H9 (cell line): ENCODE results near the gene R3HDM2. TPM values are rescaled to one million over a fixed set of nuclear protein-coding genes. Genes with fewer than 3 reads are reported as not detected.
"Not testable (repeated sequence)": the region's sequence is repeated elsewhere in the genome, so short reads cannot be mapped to it uniquely, and the experiment has no call there.

Experiments
- DNase-seq: peaks from one replicate; pipeline ENCODE4 v3.0.0-alpha.2; 2017
- H2AFZ ChIP-seq: one replicate; pipeline ENCODE4 v1.6.1; 2013; ENCODE audit warnings: mild to moderate bottlenecking, low read length, control low read depth, moderate library complexity
- H2AK5ac ChIP-seq: 2 replicates; pipeline ENCODE4 v1.6.1; 2013; ENCODE audit warnings: low read length, control low read depth, mixed read lengths; ENCODE audit not compliant: insufficient read length
- H2BK120ac ChIP-seq: one replicate; pipeline ENCODE4 v1.6.1; 2013; ENCODE audit warnings: low read depth, mild to moderate bottlenecking, low read length, control low read depth, inconsistent platforms; ENCODE audit not compliant: poor library complexity, severe bottlenecking
- H2BK12ac ChIP-seq: 2 replicates; pipeline ENCODE4 v1.6.1; 2013; ENCODE audit warnings: low read length, control low read depth, mixed read lengths, low read depth; ENCODE audit not compliant: insufficient read length
- H2BK15ac ChIP-seq: 2 replicates; pipeline ENCODE4 v1.6.1; 2013; ENCODE audit warnings: low read depth, low read length, control low read depth
- H2BK20ac ChIP-seq: one replicate; pipeline ENCODE4 v1.6.1; 2013; ENCODE audit warnings: low read depth, mild to moderate bottlenecking, low read length, control low read depth, inconsistent platforms; ENCODE audit not compliant: poor library complexity, severe bottlenecking
- H2BK5ac ChIP-seq: 2 replicates; pipeline ENCODE4 v1.6.1; 2013; ENCODE audit warnings: low read length, control low read depth, mixed read lengths; ENCODE audit not compliant: insufficient read length
- H3K14ac ChIP-seq: 2 replicates; pipeline ENCODE4 v1.6.1; 2013; ENCODE audit warnings: low read length, control low read depth; ENCODE audit not compliant: insufficient read depth
- H3K18ac ChIP-seq: 2 replicates; pipeline ENCODE4 v1.6.1; 2013; ENCODE audit warnings: low read depth, mild to moderate bottlenecking, mixed read lengths, low read length, control low read depth; ENCODE audit not compliant: insufficient read length
- H3K23ac ChIP-seq: 2 replicates; pipeline ENCODE4 v1.6.1; 2013; ENCODE audit warnings: low read length, control low read depth, mixed read lengths, low read depth; ENCODE audit not compliant: insufficient read length
- H3K23me2 ChIP-seq: 2 replicates; pipeline ENCODE4 v1.6.1; 2013; ENCODE audit warnings: low read depth, mild to moderate bottlenecking, mixed read lengths, low read length, control low read depth; ENCODE audit not compliant: insufficient read length, poor library complexity, severe bottlenecking
- H3K27ac ChIP-seq: 2 replicates; pipeline ENCODE4 v1.5.1; 2013; ENCODE audit warnings: low read length, control low read depth, mixed read lengths, low read depth; ENCODE audit not compliant: insufficient read length
- H3K27me3 ChIP-seq: 2 replicates; pipeline ENCODE4 v1.6.1; 2013; ENCODE audit warnings: low read length, control low read depth, inconsistent platforms; ENCODE audit not compliant: insufficient read depth
- H3K4ac ChIP-seq: 2 replicates; pipeline ENCODE4 v1.6.1; 2013; ENCODE audit warnings: low read depth, mild to moderate bottlenecking, control low read depth, inconsistent platforms, low read length, moderate library complexity
- H3K4me1 ChIP-seq: 2 replicates; pipeline ENCODE4 v1.6.1; 2013; ENCODE audit warnings: low read length, control low read depth, inconsistent platforms; ENCODE audit not compliant: insufficient read depth
- H3K4me2 ChIP-seq: 2 replicates; pipeline ENCODE4 v1.6.1; 2013; ENCODE audit warnings: low read length, control low read depth, mixed read lengths; ENCODE audit not compliant: insufficient read length, insufficient read depth
- H3K56ac ChIP-seq: 2 replicates; pipeline ENCODE4 v1.6.1; 2013; ENCODE audit warnings: low read depth, mild to moderate bottlenecking, mixed read lengths, low read length, control low read depth; ENCODE audit not compliant: insufficient read length
- H3K79me1 ChIP-seq: 2 replicates; pipeline ENCODE4 v1.6.1; 2013; ENCODE audit warnings: low read depth, mild to moderate bottlenecking, moderate library complexity, low read length, control low read depth, inconsistent platforms; ENCODE audit not compliant: insufficient read depth, poor library complexity, severe bottlenecking
- H3K79me2 ChIP-seq: 2 replicates; pipeline ENCODE4 v1.6.1; 2013; ENCODE audit warnings: low read length, control low read depth, inconsistent platforms; ENCODE audit not compliant: insufficient read depth
- H3K9ac ChIP-seq: 2 replicates; pipeline ENCODE4 v1.6.1; 2013; ENCODE audit warnings: low read length, control low read depth, mixed read lengths; ENCODE audit not compliant: insufficient read length; ENCODE audit errors: extremely low read depth
- H3K9me3 ChIP-seq: one replicate; pipeline ENCODE4 v1.6.1; 2013; ENCODE audit warnings: low read depth, low read length, inconsistent platforms; ENCODE audit not compliant: control insufficient read depth
- H3T11ph ChIP-seq: one replicate; pipeline ENCODE4 v1.6.1; 2013; ENCODE audit warnings: mild to moderate bottlenecking, low read length, control low read depth, inconsistent platforms
- H4K20me1 ChIP-seq: one replicate; pipeline ENCODE4 v1.6.1; 2013; ENCODE audit not compliant: control insufficient read depth, insufficient read length, insufficient read depth
- H4K5ac ChIP-seq: 2 replicates; pipeline ENCODE4 v1.6.1; 2013; ENCODE audit warnings: low read depth, mild to moderate bottlenecking, mixed read lengths, low read length, control low read depth; ENCODE audit not compliant: insufficient read length
- H4K8ac ChIP-seq: replicated peaks from 2 replicates; pipeline ENCODE4 v1.6.1; 2013; ENCODE audit warnings: low read length, control low read depth, mixed read lengths, low read depth; ENCODE audit not compliant: insufficient read length
- H4K91ac ChIP-seq: 2 replicates; pipeline ENCODE4 v1.6.1; 2013; ENCODE audit warnings: low read depth, mild to moderate bottlenecking, moderate library complexity, mixed read lengths, low read length, control low read depth; ENCODE audit not compliant: insufficient read length
- H3K27ac Mint-ChIP-seq, 3 experiments: 2 replicates in 2 of 3; 3 replicates in 1 of 3; pipeline ENCODE4 v1.8.0; 2020 to 2021; ENCODE audit warnings: mixed read lengths in 3 of 3, mild to moderate bottlenecking in 1 of 3, moderate library complexity in 1 of 3
- H3K27me3 Mint-ChIP-seq: 2 replicates; pipeline ENCODE4 v1.8.0; 2021; ENCODE audit warnings: low read depth, mild to moderate bottlenecking, moderate library complexity, mixed read lengths
- H3K36me3 Mint-ChIP-seq, 3 experiments: 2 replicates in 2 of 3; 3 replicates in 1 of 3; pipeline ENCODE4 v1.8.0; 2020 to 2021; ENCODE audit warnings: low read depth in 3 of 3, mixed read lengths in 3 of 3; ENCODE audit not compliant: insufficient read depth in 1 of 3
- H3K4me1 Mint-ChIP-seq, 2 experiments: 2 replicates each; pipeline ENCODE4 v1.8.0; 2020; ENCODE audit warnings: mixed read lengths in 2 of 2
- H3K4me3 Mint-ChIP-seq, 2 experiments: 2 replicates in 1 of 2; 3 replicates in 1 of 2; pipeline ENCODE4 v1.8.0; 2020 to 2021; ENCODE audit warnings: mild to moderate bottlenecking in 2 of 2, mixed read lengths in 2 of 2, moderate library complexity in 1 of 2
- H3K9me3 Mint-ChIP-seq, 2 experiments: 2 replicates in 1 of 2; 3 replicates in 1 of 2; pipeline ENCODE4 v1.8.0; 2020; ENCODE audit warnings: mild to moderate bottlenecking in 2 of 2, mixed read lengths in 2 of 2, moderate library complexity in 1 of 2
- CTCF ChIP-seq: fragments of 200-600 bp; sonication (generic); conservative IDR thresholded peaks from 3 replicates; pipeline ENCODE4 v1.8.0; 2021; ENCODE audit warnings: antibody characterized with exemption, mild to moderate bottlenecking
- WGBS: extraction: QIAGEN DNeasy Blood & Tissue Kit; methylation state at CpG from one replicate; pipeline ENCODE4 v1.1.7; 2013; ENCODE audit warnings: missing lambda C conversion rate, low lambda C conversion rate, mixed read lengths; ENCODE audit not compliant: insufficient read length; ENCODE audit errors: extremely low coverage; 5-methylcytosine and 5-hydroxymethylcytosine counted together
- total RNA-seq: library from RNA; stranded (reverse); gene quantifications from 2 replicates; pipeline ENCODE4 v1.2.1, GENCODE V29; 2021

The R3HDM2 gene
- total RNA-seq, 1 experiment from 2014 or later = 43.9 TPM

- Histone ChIP-seq H3K23ac (no peak overlapping the region), H3K27ac (no peak overlapping the region), H2AK5ac (no peak overlapping the region), H4K20me1 (no peaks in the 10 kb centered on the region), H2BK20ac (no peak overlapping the region), H4K8ac (no peak overlapping the region), H2BK120ac (no peak overlapping the region), H4K5ac (no peak overlapping the region), H3K9ac (no peak overlapping the region), H3K9me3 (no peaks in the 10 kb centered on the region), H3T11ph (no peak overlapping the region), H3K14ac (no peak overlapping the region), H3K4me1 (no peaks in the 10 kb centered on the region), H3K79me1 (no peaks in the 10 kb centered on the region), H2BK15ac (no peak overlapping the region), H2BK5ac (no peak overlapping the region), H3K56ac (no peak overlapping the region), H3K79me2 (no peaks in the 10 kb centered on the region), H3K23me2 (no peaks in the 10 kb centered on the region), H3K27me3 (no peaks in the 10 kb centered on the region), H2AFZ (no peak overlapping the region), H4K91ac (no peak overlapping the region), H3K4ac (no peak overlapping the region), H2BK12ac (no peak overlapping the region), H3K18ac (no peak overlapping the region), H3K4me2 (no peak overlapping the region)
- peaks cover 9 to 13% of the 10 kb centered on the region in 2 experiments for H3K9me3 Mint-ChIP-seq
- peaks cover 4% of the 10 kb centered on the region; the same call in 1 of the 2 replicates for H3K27me3 Mint-ChIP-seq
- no peak for TF ChIP-seq CTCF
- peaks cover 2 to 8% (median 4%) of the 10 kb centered on the region in 3 experiments; a peak in 4 of 7 replicates for H3K36me3 Mint-ChIP-seq
- H3K4me1 Mint-ChIP-seq = no peaks in the 10 kb centered on the region
- WGBS = no CpG with 5 or more reads among the region's 1 CpG
- no peak overlapping the region for H3K4me3 Mint-ChIP-seq
- no peak for DNase-seq
- no peak overlapping the region for H3K27ac Mint-ChIP-seq
These were observed 11.1 kb upstream of the R3HDM2 start for GRCh38 chr12:57441846-57442427.

- H3K27me3 ChIP-seq, H3T11ph ChIP-seq, H3K4ac ChIP-seq, H3K36me3 Mint-ChIP-seq, H3K23ac ChIP-seq, H3K18ac ChIP-seq, H4K20me1 ChIP-seq, H4K91ac ChIP-seq, H4K5ac ChIP-seq, DNase-seq, H3K4me1 Mint-ChIP-seq, H3K27ac Mint-ChIP-seq, H3K27me3 Mint-ChIP-seq, H3K9me3 ChIP-seq, H4K8ac ChIP-seq, H2BK120ac ChIP-seq, H3K9ac ChIP-seq, H2BK15ac ChIP-seq, H3K14ac ChIP-seq, H2BK5ac ChIP-seq, H3K4me2 ChIP-seq, H2BK20ac ChIP-seq, H3K27ac ChIP-seq, H2AFZ ChIP-seq, H2BK12ac ChIP-seq, H3K23me2 ChIP-seq, H3K79me2 ChIP-seq, H3K56ac ChIP-seq, H3K79me1 ChIP-seq, H2AK5ac ChIP-seq, H3K4me3 Mint-ChIP-seq, H3K4me1 ChIP-seq: not testable (repeated sequence)
- no CpG with 5 or more reads among the region's 2 CpGs for whole genome bisulfite sequencing
- peaks cover 9 to 13% of the 10 kb centered on the region in 2 experiments for H3K9me3 Mint-ChIP-seq
These were observed 10.6 kb upstream of the R3HDM2 start for GRCh38 chr12:57441393-57441792.
